Left kidney (tissue), 2 donors: ENCODE data around the gene PLEKHF1. TPM values are rescaled to one million over a fixed set of nuclear protein-coding genes. Genes with fewer than 3 reads are reported as not detected.

Experiments used
- DNase-seq: peaks from one replicate; pipeline ENCODE4 v3.0.0-alpha.2; 2013
- polyA plus RNA-seq: library from polyadenylated mRNA; unstranded; fragments of 120-200 nt; gene quantifications from one replicate; pipeline ENCODE4 v1.2.1, GENCODE V29; 2013; ENCODE audit not compliant: insufficient read length

The PLEKHF1 gene
- polyA plus RNA-seq, 1 donor, result 1.2 TPM

- DNase-seq, result no peak
Observed at GRCh38 chr19:29634002-29634401, 31.3 kb upstream of the PLEKHF1 start.

GRCh38 chr19:29634423-29635130 is 30.7 kb upstream of the PLEKHF1 start:
- no peak for DNase-seq

GRCh38 chr19:29635963-29636362 is 29.3 kb upstream of the PLEKHF1 start:
- no peak for DNase-seq

- DNase-seq, result no peak
Observed at GRCh38 chr19:29636553-29637360, 28.5 kb upstream of the PLEKHF1 start.

- DNase-seq, result no peak
Observed at GRCh38 chr19:29639086-29639485, 26.2 kb upstream of the PLEKHF1 start.

- no peak for DNase-seq
Observed at GRCh38 chr19:29640231-29640630, 25.0 kb upstream of the PLEKHF1 start.

- DNase-seq, result no peak
Observed at GRCh38 chr19:29641597-29641996, 23.7 kb upstream of the PLEKHF1 start.

- DNase-seq, result no peak
Observed at GRCh38 chr19:29643361-29643935, 21.8 kb upstream of the PLEKHF1 start.

- no peak for DNase-seq
Observed at GRCh38 chr19:29644210-29644609, 21.1 kb upstream of the PLEKHF1 start.

GRCh38 chr19:29645491-29645867 is 19.8 kb upstream of the PLEKHF1 start:
- DNase-seq, result no peak

GRCh38 chr19:29645911-29646310 is 19.4 kb upstream of the PLEKHF1 start:
- DNase-seq, result no peak

- no peak for DNase-seq
Observed at GRCh38 chr19:29650772-29651387, 14.4 kb upstream of the PLEKHF1 start.

GRCh38 chr19:29651622-29652394 is 13.5 kb upstream of the PLEKHF1 start:
- DNase-seq, result no peak

GRCh38 chr19:29653398-29653797 is 11.9 kb upstream of the PLEKHF1 start:
- no peak for DNase-seq

- DNase-seq, result no peak
Observed at GRCh38 chr19:29655648-29656335, 9.5 kb upstream of the PLEKHF1 start.

GRCh38 chr19:29658221-29658991 is 6.9 kb upstream of the PLEKHF1 start:
- no peak for DNase-seq

- no peak for DNase-seq
Observed at GRCh38 chr19:29660835-29661234, 4.4 kb upstream of the PLEKHF1 start.

- no peak for DNase-seq
Observed at GRCh38 chr19:29662278-29662603, 3.0 kb upstream of the PLEKHF1 start.

- no peak for DNase-seq
Observed at GRCh38 chr19:29662604-29663404, 2.5 kb upstream of the PLEKHF1 start.
